Vagina (tissue), 2 donors: ENCODE data around the gene CREB5. TPM values are rescaled to one million over a fixed set of nuclear protein-coding genes. Genes with fewer than 3 reads are reported as not detected.

ENCODE experiments used
- DNase-seq, 2 donors: peaks; one replicate each; pipeline ENCODE4 v3.0.0-alpha.2; 2017; ENCODE audit errors: extremely low spot score in 2 of 2
- H3K27ac ChIP-seq: fragments of 200-600 bp; sonication (generic); one replicate; pipeline ENCODE4 v1.5.1; 2019
- H3K27me3 ChIP-seq: fragments of 200-600 bp; sonication (generic); one replicate; pipeline ENCODE4 v1.5.1; 2019
- H3K36me3 ChIP-seq, 2 donors: fragments of 200-600 bp; sonication (generic); one replicate each; pipeline ENCODE4 v1.5.1; 2017 to 2019
- H3K4me1 ChIP-seq: fragments of 200-600 bp; sonication (generic); one replicate; pipeline ENCODE4 v1.5.1; 2019
- H3K4me3 ChIP-seq, 2 donors: fragments of 200-600 bp; sonication (generic); 1 replicate in 1 of 2; 2 replicates in 1 of 2; pipeline ENCODE4 v1.5.1; 2016 to 2019
- H3K9me3 ChIP-seq: fragments of 200-600 bp; sonication (generic); one replicate; pipeline ENCODE4 v1.5.1; 2019
- POLR2A ChIP-seq, 2 donors: fragments of 450-650 bp; IDR thresholded peaks; one replicate each; pipeline ENCODE4 v1.6.1; 2017; ENCODE audit warnings: antibody characterized with exemption in 2 of 2, mild to moderate bottlenecking in 2 of 2, moderate library complexity in 2 of 2
- POLR2AphosphoS5 ChIP-seq, 2 donors: sonication (generic); formaldehyde crosslinking; IDR thresholded peaks; one replicate each; pipeline ENCODE4 v1.9.0; 2017; ENCODE audit warnings: antibody characterized with exemption in 2 of 2, mild to moderate bottlenecking in 2 of 2, low read depth in 1 of 2; ENCODE audit not compliant: insufficient read depth in 1 of 2
- intact Hi-C: fragments of 100-400 bp; cut with DNase I; formaldehyde crosslinking; loops from one replicate; pipeline ENCODE4 v1.15.1; 2023
- total RNA-seq: library from RNA; depleted of rRNA; stranded (reverse); fragments of >200 nt; gene quantifications from one replicate; pipeline ENCODE4 v1.2.3, GENCODE V29; 2016
- TF ChIP-seq, protein P1 (sequence below), 3 experiments: fragments of 450-650 bp in 2 of 3; fragments of 200-600 bp in 1 of 3; sonication (generic) in 1 of 3; IDR thresholded peaks; one replicate each; pipeline ENCODE4 v1.5.1; 2017 to 2019; ENCODE audit warnings: antibody characterized with exemption in 3 of 3, mild to moderate bottlenecking in 2 of 3, moderate library complexity in 2 of 3

Gene CREB5
- total RNA-seq, 1 donor from 2014 or later: 23.1 TPM

DNA sequence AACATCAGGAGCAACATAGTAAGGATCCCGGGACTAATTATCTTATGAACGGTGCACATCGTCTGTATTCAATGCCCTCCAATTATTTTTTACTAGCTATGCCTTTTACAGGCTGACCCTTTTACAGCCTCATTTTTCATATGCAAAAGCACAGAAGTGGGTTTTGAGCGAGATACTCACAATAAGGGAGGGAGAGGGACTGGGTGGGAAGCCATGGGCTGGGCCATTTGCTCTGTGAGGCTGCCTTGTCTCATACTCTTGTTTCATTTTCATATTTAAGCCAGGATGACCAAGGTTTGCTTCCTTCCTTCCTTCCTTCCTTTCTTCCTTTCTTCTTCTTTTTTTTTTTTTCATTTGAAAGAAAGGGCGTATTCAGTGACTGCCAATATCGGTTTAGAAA lies 286.5 kb downstream of the CREB5 start:
- H3K9me3 ChIP-seq: no peaks in the 10 kb centered on the region
- H3K27ac ChIP-seq: no peak overlapping the region
- no peak for TF ChIP-seq POLR2AphosphoS5 (IDR thresholded peaks at IDR 0.05; ENCODE audit: insufficient read depth in 1 of 2, low read depth in 1 of 2)
- no peak for TF ChIP-seq POLR2A (IDR thresholded peaks at IDR 0.05)
- TF ChIP-seq, protein P1, sequence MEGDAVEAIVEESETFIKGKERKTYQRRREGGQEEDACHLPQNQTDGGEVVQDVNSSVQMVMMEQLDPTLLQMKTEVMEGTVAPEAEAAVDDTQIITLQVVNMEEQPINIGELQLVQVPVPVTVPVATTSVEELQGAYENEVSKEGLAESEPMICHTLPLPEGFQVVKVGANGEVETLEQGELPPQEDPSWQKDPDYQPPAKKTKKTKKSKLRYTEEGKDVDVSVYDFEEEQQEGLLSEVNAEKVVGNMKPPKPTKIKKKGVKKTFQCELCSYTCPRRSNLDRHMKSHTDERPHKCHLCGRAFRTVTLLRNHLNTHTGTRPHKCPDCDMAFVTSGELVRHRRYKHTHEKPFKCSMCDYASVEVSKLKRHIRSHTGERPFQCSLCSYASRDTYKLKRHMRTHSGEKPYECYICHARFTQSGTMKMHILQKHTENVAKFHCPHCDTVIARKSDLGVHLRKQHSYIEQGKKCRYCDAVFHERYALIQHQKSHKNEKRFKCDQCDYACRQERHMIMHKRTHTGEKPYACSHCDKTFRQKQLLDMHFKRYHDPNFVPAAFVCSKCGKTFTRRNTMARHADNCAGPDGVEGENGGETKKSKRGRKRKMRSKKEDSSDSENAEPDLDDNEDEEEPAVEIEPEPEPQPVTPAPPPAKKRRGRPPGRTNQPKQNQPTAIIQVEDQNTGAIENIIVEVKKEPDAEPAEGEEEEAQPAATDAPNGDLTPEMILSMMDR (IDR thresholded peaks at IDR 0.05): no peak
- H3K4me1 ChIP-seq: peaks cover 17% of the 10 kb centered on the region
- H3K4me3 ChIP-seq: no peak overlapping the region
- intact Hi-C loops: no loop called here
- H3K36me3 ChIP-seq: no peaks in the 10 kb centered on the region
- no peak for DNase-seq
- no peaks in the 10 kb centered on the region for H3K27me3 ChIP-seq

DNA sequence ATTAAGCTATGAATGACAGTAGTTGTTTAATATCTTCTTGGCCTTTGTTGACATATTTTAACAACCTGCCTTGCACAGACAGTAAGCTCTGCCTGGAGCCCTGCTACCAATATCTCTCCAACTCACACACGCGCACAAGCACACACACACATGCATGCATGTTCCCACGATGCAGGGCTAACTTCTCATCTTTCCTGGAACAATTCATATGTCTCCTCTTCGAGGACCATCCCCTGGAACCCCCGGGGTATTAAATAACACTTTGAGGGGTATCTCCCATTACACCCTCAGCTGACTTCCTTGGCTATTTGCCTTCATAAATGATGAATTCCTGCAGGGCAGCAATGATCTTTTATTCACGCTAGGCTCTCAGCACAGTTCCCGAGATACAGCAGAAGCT lies 287.8 kb downstream of the CREB5 start:
- H3K4me1 ChIP-seq: peaks cover 17% of the 10 kb centered on the region

DNA sequence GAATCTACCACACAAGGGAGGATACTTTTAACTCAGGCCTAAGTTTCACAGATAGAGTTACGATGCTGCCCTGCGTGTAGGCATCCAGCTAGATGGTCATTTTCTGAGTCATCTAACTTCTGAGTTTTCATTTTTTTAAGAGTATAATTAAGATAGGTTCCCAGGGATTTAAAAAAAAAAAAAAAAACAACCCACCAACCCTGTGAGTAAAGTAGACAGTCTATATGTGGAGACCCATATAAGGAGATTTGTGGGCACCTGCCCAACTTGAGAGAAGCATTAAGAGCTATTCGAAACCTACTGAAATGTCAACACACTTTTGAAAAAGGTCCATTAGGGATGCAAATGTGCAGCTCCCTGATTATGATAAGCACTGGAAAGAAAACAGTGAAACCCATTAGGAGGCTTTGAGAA lies 288.5 kb downstream of the CREB5 start:
- Histone ChIP-seq H3K27ac (no peak overlapping the region), H3K4me1 (peaks cover 17% of the 10 kb centered on the region)
- TF ChIP-seq, protein P1 (IDR thresholded peaks at IDR 0.05): no peak
- no peak for TF ChIP-seq POLR2A (IDR thresholded peaks at IDR 0.05)

More for the DNA sequence above, 287.8 kb downstream of the CREB5 start:
- Histone ChIP-seq H3K4me3 (no peak overlapping the region), H3K36me3 (no peaks in the 10 kb centered on the region), H3K27me3 (no peaks in the 10 kb centered on the region), H3K9me3 (no peaks in the 10 kb centered on the region), H3K27ac (no peak overlapping the region)
- DNase-seq: no peak
- intact Hi-C loops: loop anchor here (5.0 kb wide), 1 partner anchor 112 kb away; no protein-coding TSS in a partner anchor
- TF ChIP-seq POLR2A (IDR thresholded peaks at IDR 0.05) (no peak), POLR2AphosphoS5 (IDR thresholded peaks at IDR 0.05; ENCODE audit: insufficient read depth in 1 of 2, low read depth in 1 of 2) (no peak)
- TF ChIP-seq, protein P1 (IDR thresholded peaks at IDR 0.05): no peak

DNA sequence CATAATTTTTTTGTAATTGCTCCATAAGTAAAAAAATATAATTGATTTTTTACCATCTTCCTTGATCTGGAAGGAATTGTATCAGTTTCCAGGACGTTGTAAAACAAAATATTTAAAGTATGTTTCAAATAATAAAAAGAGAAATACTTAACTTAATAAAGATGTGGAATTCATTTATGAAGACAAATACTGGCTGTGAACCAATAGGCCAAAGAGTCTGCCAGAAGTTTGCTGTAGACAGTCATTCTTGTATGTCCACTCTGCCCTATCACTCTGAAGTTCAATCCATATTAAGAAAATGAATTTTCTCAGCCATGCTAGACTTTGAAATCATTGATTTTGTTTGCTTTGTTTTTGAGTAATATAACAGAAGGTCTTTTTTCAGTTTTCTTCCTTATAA lies 289.4 kb downstream of the CREB5 start:
- Histone ChIP-seq H3K4me3 (no peak overlapping the region), H3K9me3 (no peaks in the 10 kb centered on the region), H3K27ac (no peak overlapping the region), H3K4me1 (peaks cover 17% of the 10 kb centered on the region), H3K36me3 (no peaks in the 10 kb centered on the region), H3K27me3 (no peaks in the 10 kb centered on the region)
- DNase-seq: no peak
- TF ChIP-seq, protein P1 (IDR thresholded peaks at IDR 0.05): no peak
- TF ChIP-seq POLR2AphosphoS5 (IDR thresholded peaks at IDR 0.05; ENCODE audit: insufficient read depth in 1 of 2, low read depth in 1 of 2) (no peak), POLR2A (IDR thresholded peaks at IDR 0.05) (no peak)
- intact Hi-C loops: loop anchor here (5.0 kb wide), 1 partner anchor 111 kb away; no protein-coding TSS in a partner anchor

More for the DNA sequence above, 288.5 kb downstream of the CREB5 start:
- Histone ChIP-seq H3K36me3 (no peaks in the 10 kb centered on the region), H3K27me3 (no peaks in the 10 kb centered on the region), H3K4me3 (no peak overlapping the region), H3K9me3 (no peaks in the 10 kb centered on the region)
- DNase-seq: no peak
- intact Hi-C loops: loop anchor here (5.0 kb wide), 1 partner anchor 112 kb away; no protein-coding TSS in a partner anchor

GRCh38 chr7:28702171-28702570 lies 289.9 kb downstream of the CREB5 start:
- H3K27ac ChIP-seq: no peak overlapping the region
- peaks cover 17% of the 10 kb centered on the region for H3K4me1 ChIP-seq

More at GRCh38 chr7:28702171-28702570, 289.9 kb downstream of the CREB5 start:
- Histone ChIP-seq H3K27me3 (no peaks in the 10 kb centered on the region), H3K4me3 (no peak overlapping the region), H3K9me3 (no peaks in the 10 kb centered on the region), H3K36me3 (no peaks in the 10 kb centered on the region)
- intact Hi-C loops: loop anchor here (5.0 kb wide), 1 partner anchor 110 kb away; no protein-coding TSS in a partner anchor
- TF ChIP-seq POLR2AphosphoS5 (IDR thresholded peaks at IDR 0.05; ENCODE audit: insufficient read depth in 1 of 2, low read depth in 1 of 2) (no peak), POLR2A (IDR thresholded peaks at IDR 0.05) (no peak)
- TF ChIP-seq, protein P1 (IDR thresholded peaks at IDR 0.05): no peak
- DNase-seq: no peak
